GF-D8 (cell line): ENCODE data around the gene RPUSD1.
"Not testable (repeated sequence)": the region's sequence is repeated elsewhere in the genome, so short reads cannot be mapped to it uniquely, and the experiment has no call there.

ENCODE experiments used
- DNase-seq: peaks from one replicate; lab custom pipeline; 2025; lab: John Stamatoyannopoulos, UW

The RPUSD1 gene

GRCh38 chr16:787978-788398, at the start of gene RPUSD1:
RPUSD1 (minus strand) TSS chr16:788381; CDS start chr16:787737, 644 bp downstream.
- DNase-seq: no peak

DNA sequence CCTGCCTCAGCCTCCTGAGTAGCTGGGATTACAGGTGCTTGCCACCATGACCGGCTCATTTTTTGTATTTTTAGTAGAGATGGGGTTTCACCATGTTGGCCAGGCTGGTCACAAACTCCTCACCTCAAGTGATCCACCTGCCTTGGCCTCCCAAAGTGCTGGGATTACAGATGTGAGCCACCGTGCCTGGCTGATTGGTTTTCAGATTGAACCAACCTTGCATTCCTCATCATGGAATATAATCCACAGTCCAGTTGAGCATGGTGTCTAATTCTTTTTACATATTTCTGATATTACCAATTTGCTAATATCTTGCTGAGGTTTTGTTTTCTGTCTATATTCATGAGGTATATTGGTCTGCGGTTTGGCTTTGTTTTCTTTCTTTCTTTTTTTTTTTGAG, 48.6 kb upstream of the RPUSD1 start:
- not testable (repeated sequence) for DNase-seq

DNA sequence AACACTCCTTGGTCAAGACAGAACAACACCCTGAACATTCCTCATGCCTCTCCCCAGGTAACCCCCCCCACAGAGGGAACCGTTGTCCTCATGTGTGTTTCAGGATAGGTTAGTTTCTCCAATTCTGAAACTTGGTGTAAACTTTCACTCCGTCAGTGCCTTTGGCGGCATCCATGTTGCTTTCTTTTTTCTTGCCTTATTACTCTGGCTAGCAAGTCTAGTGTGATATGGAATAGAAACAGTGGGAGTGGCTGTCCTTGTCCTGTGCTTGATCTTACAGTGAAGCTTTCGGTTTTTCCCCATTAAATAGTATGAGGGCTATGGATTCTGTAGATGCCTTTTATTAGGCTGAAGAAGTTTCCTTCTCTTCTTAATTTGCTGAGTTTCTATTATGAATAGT, 48.0 kb upstream of the RPUSD1 start:
- no peak for DNase-seq

- DNase-seq: no peak
Measured at GRCh38 chr16:835373-835772, 47.2 kb upstream of the RPUSD1 start.

DNA sequence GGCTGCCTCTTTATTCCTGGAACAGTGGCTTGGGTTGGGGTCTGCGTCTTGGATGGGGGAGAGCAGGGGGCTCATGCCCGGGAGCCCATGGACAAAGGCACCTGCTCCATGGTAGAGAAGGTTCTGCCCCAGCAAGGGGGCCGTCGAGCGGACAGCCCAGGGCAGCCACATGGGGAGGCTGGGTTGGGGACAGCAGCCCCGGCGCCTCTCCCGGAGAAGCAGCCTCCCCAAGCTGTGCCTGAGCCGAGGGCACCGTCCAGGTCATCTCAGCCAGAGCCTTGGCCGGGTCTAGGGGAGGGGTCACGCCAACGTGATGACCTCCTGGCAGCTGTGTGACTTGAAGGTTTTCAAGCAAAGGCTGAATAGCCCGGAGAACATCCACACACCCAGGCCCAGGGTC, 45.2 kb upstream of the RPUSD1 start:
- DNase-seq: no peak

DNA sequence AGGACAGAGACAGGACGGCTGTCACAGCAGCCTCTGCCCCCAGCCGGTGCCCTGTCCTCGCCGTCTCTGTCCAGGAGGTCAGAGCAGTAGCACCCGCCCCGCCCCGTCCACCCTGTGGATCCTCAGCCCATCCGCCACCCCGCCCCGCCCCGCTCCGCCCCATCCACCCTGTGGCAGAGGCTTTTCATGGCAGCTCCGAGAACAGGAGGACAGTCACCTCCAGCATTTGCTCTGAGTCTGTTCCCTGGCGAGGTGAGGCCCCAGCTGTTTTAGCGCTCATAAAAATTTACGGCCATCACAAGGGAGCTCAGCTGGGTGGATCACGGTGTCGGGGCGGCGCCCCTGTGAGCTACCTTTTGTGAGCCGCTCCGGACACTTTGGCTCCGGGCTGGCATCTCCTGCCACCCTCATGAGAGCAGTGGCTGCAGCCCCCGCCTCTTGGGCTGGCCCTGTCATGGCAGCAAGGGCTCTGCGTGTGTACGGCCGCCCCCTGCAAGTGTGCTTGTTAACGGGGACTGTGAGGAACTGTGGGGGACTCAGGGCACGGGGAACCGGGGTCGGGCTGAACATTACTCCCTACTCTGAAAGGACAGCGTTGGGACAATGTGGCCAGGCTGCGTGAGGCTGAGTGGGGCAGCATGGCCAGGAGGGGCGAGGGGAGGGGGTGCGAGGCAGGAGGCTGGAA, 44.6 kb upstream of the RPUSD1 start:
- DNase-seq: no peak

GRCh38 chr16:831571-832413, 43.6 kb upstream of the RPUSD1 start:
- DNase-seq: no peak

GRCh38 chr16:830871-831570, 42.8 kb upstream of the RPUSD1 start:
- DNase-seq: no peak

DNA sequence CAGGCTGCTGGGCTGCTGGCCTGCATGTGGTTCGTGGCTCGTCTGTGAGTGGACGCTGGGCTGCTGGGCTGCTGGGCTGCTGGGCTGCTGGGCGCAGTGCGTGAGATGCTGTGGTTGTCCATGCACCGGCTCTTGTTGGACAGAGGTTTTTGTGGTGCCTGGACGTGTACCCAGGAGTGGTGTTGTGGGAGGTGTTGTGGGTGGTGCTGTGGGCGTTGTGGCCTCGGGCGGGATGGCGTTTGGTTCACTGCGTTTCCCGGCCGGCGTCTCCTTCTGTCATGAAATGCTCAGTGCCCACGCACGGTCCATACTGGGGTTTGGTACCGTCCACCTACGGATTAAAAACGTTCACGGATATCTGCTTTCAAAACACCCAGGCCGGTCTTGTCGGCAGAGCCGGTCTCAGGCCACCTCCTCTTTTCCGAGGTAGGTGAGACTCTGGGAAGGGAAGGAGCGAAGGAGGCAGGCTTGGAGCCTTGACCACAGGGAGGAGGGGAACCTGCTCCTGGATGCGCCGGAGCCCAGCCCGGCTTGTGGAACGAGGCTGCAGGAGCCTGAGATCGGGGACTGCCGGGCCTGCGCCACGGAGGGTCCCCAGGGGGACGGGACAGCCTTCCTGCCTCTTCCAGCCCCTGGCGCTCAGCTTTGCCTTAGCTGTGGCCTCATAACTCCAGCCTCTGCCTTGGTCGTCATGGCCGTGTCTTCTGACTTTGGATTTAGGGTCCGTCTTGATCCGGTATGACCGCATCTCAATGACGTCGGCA, 42.1 kb upstream of the RPUSD1 start:
- no peak for DNase-seq

GRCh38 chr16:828891-829290, 40.7 kb upstream of the RPUSD1 start:
- DNase-seq: no peak

GRCh38 chr16:827513-827912, 39.3 kb upstream of the RPUSD1 start:
- no peak for DNase-seq

- DNase-seq: no peak
Measured at GRCh38 chr16:825341-826061, 37.3 kb upstream of the RPUSD1 start.

GRCh38 chr16:824601-825000, 36.4 kb upstream of the RPUSD1 start:
- no peak for DNase-seq

DNA sequence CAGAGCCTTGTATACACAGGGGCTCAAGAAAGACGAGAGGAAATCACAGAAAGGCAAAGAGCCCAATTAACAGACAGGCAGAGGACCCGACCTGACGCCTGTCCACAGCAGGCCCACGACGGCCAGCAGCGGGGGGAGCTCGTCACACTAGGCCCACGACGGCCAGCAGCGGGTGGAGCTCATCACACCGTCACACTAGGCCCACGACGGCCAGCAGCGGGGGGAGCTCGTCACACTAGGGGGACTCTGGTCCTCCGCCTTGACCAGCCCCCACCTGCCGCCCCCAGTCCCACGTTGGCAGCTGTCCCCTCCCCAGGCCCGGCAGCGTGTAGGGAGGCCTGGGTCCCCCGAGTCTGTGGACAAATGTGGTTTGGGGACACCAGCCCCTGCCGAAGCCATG, 36.0 kb upstream of the RPUSD1 start:
- no peak for DNase-seq

- no peak for DNase-seq
Measured at GRCh38 chr16:822909-823297, 34.7 kb upstream of the RPUSD1 start.

- no peak for DNase-seq
Measured at GRCh38 chr16:822174-822908, 34.2 kb upstream of the RPUSD1 start.

DNA sequence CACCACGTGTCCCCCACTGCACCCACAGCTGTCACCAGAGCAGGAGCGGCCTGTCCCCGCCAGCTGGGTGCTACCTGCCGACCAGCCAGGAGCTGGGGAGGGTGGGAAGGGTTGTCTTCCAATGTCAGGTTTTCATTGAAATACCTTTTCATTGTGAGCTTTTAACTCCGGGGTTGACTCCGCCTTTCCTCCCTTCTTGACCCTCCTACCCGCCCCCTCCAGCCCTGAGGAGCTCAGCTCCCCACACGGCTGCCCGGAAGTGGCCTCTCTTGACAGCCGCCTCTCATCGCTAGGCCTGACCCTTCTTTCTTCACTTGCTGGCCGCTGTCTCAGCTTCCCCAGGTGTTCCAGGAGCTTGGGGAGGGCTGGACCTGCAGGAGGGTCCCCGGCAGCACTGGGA, 33.6 kb upstream of the RPUSD1 start:
- DNase-seq: no peak

DNA sequence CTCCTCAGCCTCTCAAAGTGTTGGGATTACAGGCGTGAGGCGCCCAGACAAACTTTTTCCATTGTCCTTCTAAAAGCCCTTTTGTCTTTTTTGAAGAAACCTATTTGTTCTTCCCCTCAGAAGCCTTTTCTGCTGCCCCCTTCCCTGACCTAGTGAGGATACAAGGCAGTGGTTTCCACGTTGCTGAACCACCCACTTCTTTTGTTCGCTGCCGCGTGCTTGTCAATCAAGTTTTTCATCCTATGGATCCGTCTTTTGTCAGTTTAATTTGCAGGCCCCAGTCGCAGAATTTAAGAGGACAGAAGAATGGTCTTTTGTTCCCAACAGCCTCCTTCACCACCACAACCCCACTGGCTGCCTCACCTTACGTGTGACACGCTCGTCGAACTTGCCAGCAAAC, 32.6 kb upstream of the RPUSD1 start:
- DNase-seq: no peak

DNA sequence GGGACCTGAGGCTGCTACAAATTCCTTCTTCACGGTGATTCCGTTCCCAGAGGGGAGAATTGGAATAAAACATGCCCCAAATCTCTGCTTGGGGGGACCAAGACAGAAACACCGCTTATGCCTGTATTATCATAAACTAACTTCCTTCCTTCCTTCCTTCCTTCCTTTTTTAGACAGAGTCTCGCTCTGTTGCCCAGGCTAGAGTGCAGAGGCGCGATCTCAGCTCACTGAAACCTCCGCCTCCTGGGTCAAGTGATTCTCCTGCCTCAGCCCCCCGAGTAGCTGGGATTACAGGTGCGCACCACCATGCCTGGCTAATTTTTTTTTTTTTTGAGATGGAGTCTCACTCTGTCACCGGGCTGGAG, 31.8 kb upstream of the RPUSD1 start:
- DNase-seq: not testable (repeated sequence)

- DNase-seq: no peak
Measured at GRCh38 chr16:819336-820043, 31.3 kb upstream of the RPUSD1 start.
